ENCODE data around the gene DNAJC5. TPM values are rescaled to one million over a fixed set of nuclear protein-coding genes. Genes with fewer than 3 reads are reported as not detected.

DNAJC5 gene
- total and polyA plus RNA-seq, 9 of the 15 experiments (the other 6 are each of a cell fraction or from before 2014, with no cell fraction given): 0.95 to 42.8 (median 23.4) TPM

DNA sequence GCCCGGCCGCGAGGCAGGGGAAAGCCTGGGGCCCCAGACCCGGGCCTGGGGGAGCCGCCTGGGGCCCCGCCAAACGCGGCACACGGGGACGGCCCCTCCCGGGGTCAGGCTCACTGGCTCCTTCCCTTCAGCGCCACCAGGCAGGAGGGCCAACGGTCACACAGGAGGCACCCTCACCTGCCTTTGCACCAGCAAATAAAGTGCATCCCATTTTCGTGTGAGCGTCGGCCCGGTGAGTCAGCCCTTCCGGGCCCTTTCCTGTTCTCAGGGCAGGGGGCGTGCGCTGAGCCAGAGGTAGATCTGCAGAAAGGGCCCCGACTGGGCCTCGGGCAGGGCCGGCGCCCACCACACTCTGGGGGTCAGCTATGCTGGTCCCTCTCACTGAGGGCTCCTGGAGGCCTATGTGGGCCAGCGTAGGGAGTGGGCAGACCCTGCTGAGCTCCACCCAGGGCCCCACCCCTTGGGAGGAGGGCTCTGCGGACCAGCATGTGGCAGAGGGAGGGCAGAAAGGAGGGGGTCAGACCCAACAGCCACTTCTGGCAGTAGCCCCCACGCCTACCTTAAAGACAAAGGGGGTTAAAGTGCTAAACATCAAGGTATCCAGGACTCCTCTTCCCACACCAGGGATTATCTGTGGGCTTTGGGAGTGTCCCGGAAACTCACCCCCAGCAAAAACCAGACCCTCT, 62.2 kb downstream of the DNAJC5 start (continued):
- TF ChIP-seq ARID4B (CRISPR knock-in tag; IDR thresholded peaks at IDR 0.05): peak; percentile 40; the same call in 1 of the 2 replicates
- TF ChIP-seq KAT7 (CRISPR knock-in tag; IDR thresholded peaks at IDR 0.05; ENCODE audit: borderline replicate concordance): peak; percentile 64; the same call in 1 of the 2 replicates
- no peak for TF ChIP-seq SMAD1 (IDR thresholded peaks at IDR 0.05; ENCODE audit: low read depth, low read length, partially characterized antibody)
- TF ChIP-seq PRDM10 (IDR thresholded peaks at IDR 0.05; ENCODE audit: partially characterized antibody): peak; percentile 44
- TF ChIP-seq RERE (CRISPR knock-in tag; IDR thresholded peaks at IDR 0.05; ENCODE audit: borderline replicate concordance): 0 out of 2 replicates have a peak, but pooled peaks have one; percentile 31
- TF ChIP-seq POLR2B (IDR thresholded peaks at IDR 0.05; ENCODE audit: low read depth, partially characterized antibody): peak; percentile 44
- TF ChIP-seq KLF16 (IDR thresholded peaks at IDR 0.05): no peak
- no peak for TF ChIP-seq ELF2 (CRISPR knock-in tag; IDR thresholded peaks at IDR 0.05)
- 0 out of 4 replicates have a peak, but pooled peaks have one; percentile 2 to 42 for TF ChIP-seq SIN3A (IDR thresholded peaks at IDR 0.05; ENCODE audit: borderline replicate concordance in 2 of 2, control insufficient read depth in 1 of 2, low read depth in 2 of 2, low read length in 2 of 2)
- TF ChIP-seq, protein P1, sequence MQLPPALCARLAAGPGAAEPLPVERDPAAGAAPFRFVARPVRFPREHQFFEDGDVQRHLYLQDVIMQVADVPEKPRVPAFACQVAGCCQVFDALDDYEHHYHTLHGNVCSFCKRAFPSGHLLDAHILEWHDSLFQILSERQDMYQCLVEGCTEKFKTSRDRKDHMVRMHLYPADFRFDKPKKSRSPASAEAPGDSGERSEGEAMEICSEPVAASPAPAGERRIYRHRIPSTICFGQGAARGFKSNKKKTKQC (CRISPR knock-in tag; IDR thresholded peaks at IDR 0.05): 0 out of 2 replicates have a peak, but pooled peaks have one; percentile 59
